WERI-Rb-1 (cell line): ENCODE results near the gene TPRKB.
"Not testable (repeated sequence)": the region's sequence is repeated elsewhere in the genome, so short reads cannot be mapped to it uniquely, and the experiment has no call there.

Experiments
- DNase-seq: peaks from one replicate; pipeline ENCODE4 v3.0.0-alpha.2; 2020
- H3K27ac ChIP-seq: fragments of 250-450 bp; sonication (Bioruptor Pico); 2 replicates; pipeline ENCODE4 v1.5.1; 2020; ENCODE audit warnings: mild to moderate bottlenecking, moderate library complexity
- H3K27me3 ChIP-seq: fragments of 250-450 bp; sonication (Bioruptor Pico); 2 replicates; pipeline ENCODE4 v1.5.1; 2021; ENCODE audit warnings: mild to moderate bottlenecking, low read depth, moderate library complexity; ENCODE audit not compliant: insufficient read depth, severe bottlenecking
- H3K36me3 ChIP-seq: fragments of 250-450 bp; sonication (Bioruptor Pico); 2 replicates; pipeline ENCODE4 v1.5.1; 2020; ENCODE audit warnings: mild to moderate bottlenecking, moderate library complexity
- H3K4me3 ChIP-seq: 2 replicates; pipeline ENCODE4 v1.5.1; 2011; ENCODE audit warnings: low read depth, mild to moderate bottlenecking, control low read depth, low read length
- H3K9me3 ChIP-seq: fragments of 250-450 bp; sonication (Bioruptor Pico); 2 replicates; pipeline ENCODE4 v1.5.1; 2021; ENCODE audit warnings: mild to moderate bottlenecking, moderate library complexity; ENCODE audit not compliant: severe bottlenecking
- TF ChIP-seq, protein P1 (sequence below): IDR thresholded peaks from 2 replicates; pipeline ENCODE4 v1.5.1; 2011; ENCODE audit warnings: low read depth, mild to moderate bottlenecking, control low read depth, inconsistent platforms, low read length

TPRKB gene

DNA sequence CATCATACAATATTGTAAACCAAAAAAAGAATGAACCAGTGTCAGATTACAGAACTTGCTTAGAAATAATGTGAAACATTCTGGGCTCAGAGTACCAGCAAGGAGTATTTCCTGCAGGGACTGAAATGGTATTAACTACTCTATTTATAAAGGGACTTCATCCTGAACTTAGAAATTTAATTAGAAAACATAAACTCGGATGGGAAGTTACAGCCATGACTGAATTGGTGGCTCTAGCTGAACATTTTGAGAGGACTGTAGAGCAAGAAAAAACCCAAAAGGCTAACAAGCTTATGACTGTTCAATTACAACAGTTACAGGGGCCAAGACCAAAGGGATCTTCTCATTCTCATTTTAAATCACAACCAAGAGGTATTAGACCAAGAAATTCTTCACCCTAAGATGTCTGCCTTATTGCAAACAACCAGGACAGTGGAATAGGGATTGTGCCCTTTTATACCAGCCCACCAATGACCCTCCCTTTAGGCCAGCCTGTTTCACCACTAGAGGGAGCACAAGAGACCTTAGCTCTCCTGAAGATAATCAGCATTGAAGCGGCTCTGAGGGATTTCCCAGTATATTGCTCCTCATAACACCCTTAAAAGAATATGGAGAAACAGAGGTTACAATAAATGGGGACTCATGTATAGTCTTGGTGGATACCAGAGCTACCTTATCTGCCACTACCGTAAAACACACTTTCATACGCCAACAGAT, 46.6 kb downstream of the TPRKB start:
- H3K27me3 ChIP-seq, H3K4me3 ChIP-seq, H3K27ac ChIP-seq, H3K9me3 ChIP-seq, H3K36me3 ChIP-seq: not testable (repeated sequence)
- DNase-seq, result peak; percentile 69
- TF ChIP-seq, protein P1, sequence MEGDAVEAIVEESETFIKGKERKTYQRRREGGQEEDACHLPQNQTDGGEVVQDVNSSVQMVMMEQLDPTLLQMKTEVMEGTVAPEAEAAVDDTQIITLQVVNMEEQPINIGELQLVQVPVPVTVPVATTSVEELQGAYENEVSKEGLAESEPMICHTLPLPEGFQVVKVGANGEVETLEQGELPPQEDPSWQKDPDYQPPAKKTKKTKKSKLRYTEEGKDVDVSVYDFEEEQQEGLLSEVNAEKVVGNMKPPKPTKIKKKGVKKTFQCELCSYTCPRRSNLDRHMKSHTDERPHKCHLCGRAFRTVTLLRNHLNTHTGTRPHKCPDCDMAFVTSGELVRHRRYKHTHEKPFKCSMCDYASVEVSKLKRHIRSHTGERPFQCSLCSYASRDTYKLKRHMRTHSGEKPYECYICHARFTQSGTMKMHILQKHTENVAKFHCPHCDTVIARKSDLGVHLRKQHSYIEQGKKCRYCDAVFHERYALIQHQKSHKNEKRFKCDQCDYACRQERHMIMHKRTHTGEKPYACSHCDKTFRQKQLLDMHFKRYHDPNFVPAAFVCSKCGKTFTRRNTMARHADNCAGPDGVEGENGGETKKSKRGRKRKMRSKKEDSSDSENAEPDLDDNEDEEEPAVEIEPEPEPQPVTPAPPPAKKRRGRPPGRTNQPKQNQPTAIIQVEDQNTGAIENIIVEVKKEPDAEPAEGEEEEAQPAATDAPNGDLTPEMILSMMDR, result peak; percentile 61

DNA sequence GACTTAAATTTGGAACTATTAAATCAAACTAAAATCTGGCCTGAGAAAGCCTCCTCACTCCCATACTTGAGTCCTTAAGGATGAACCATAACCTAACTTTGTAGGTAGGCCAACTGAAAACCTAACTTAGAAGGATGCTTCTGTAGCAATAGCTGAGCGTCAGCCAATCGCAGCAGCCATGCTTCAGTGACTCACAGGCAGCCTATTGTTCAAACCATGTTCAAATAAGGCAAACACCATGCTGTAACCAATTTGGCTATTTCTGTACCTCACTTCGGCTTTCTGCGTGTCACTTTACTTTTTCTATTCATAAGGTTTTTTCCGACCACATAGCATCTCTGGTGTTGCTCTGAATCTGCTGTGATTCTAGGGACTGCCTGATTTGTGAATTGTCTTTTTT, 48.7 kb downstream of the TPRKB start:
- H3K27ac ChIP-seq, DNase-seq, H3K27me3 ChIP-seq, H3K4me3 ChIP-seq, H3K9me3 ChIP-seq, H3K36me3 ChIP-seq: not testable (repeated sequence)

DNA sequence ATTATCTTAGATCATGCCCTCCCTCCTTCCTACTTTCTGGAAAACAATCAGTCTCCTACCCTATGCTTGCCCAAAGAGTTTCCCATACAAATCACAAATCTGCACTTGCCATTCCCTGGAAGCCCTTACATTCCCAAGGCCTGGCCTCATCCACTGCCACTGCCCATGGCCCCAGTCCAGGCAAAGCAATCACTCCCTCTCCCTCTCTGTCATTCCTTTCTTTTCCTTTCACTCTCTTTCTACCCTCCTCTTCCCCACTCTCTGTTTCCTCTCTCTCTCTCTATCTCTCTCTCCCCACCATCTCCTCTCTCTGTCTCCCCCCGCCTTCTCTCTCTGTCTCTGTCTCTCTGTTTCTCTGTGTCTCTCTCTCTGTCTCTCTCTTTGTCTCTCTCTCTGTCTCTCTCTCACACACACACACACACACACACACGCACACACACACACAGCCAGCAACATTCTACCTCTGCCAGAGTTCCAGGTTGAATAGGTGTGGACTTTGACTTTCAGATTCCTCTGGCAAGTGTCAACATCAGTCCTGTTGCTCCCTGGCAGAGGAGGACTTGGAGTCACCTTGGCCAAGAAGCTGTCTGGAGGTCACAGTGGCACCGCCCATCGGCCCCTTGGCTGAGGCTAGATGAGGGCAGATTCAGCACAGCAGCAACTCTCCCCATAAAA, 51.2 kb downstream of the TPRKB start:
- Histone ChIP-seq H3K9me3 (no peaks in the 10 kb centered on the region), H3K4me3 (no peak overlapping the region), H3K36me3 (no peaks in the 10 kb centered on the region), H3K27me3 (no peaks in the 10 kb centered on the region), H3K27ac (no peak overlapping the region)
- DNase-seq, result no peak
- TF ChIP-seq, protein P1, result no peak

DNA sequence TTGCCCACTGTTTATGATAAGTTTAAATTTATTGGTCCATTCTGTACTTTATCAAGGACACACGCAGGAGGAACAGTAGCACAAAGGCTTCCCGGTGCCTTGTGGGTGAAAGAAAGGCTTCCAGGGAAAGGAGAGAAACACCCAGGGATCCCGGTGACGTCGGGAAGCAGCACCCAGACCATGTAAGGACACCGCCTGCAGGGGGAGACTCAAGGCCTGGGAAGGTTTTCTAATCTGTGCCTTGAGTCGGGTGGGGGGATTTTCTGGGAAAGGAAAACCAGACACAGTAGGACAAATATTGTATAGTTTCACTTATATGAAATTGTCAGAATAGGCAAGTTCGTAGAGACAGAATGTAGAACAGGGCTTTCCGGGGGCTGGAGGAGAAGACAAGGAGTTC, 52.2 kb downstream of the TPRKB start:
- DNase-seq, result peak; percentile 62
- not testable (repeated sequence) for H3K27ac ChIP-seq, H3K27me3 ChIP-seq, H3K9me3 ChIP-seq, H3K4me3 ChIP-seq, H3K36me3 ChIP-seq

DNA sequence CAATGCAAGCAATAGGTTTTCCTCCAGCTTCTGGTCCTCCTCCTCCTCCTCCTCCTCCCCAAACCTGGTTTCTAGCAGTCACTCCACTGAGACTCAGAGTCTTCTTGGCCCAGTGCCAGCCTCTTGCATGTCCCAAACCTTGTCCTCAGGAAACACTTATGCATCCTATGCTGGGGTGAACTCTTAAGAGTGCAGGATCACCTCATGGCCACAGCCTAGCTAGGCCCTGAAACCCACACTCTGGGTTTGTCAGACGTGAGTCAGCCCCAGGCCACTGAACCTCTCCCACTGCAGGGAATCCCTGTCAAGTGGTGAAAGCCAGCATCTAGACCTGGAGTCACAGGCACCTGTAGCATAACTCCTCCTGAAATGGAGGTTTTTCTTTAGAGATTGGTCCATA, 52.8 kb downstream of the TPRKB start:
- DNase-seq, H3K27me3 ChIP-seq, H3K4me3 ChIP-seq, H3K9me3 ChIP-seq, H3K27ac ChIP-seq, H3K36me3 ChIP-seq: not testable (repeated sequence)

DNA sequence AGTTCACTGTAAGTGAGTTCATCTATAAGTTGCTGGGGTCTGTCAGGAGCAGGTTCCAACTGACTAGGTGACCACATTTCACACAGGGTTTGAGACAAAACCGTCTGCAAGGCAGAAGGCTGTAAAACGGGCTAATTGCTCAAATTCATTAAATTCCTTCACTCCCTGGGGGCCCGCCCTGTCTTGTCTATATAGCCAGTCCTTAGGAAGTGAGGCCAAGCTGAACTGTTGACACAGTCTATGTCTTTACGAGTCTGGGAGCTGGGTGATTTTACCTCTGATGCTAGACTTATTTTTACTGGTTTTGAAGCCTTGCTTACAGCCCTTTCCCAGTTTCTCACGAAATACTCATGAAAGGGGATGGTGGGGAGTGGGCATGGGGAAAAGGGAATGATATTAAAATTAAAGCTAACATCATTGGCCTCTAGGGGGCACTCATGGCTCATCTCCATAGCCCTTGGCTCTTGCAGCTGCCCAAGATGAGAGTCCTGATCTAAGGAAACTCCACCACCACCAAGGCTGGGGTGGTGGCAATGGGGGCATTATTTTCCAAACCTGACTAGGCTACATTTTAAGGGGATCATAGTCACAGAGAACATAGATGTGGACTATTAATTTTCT, 57.1 kb downstream of the TPRKB start:
- H3K36me3 ChIP-seq, H3K4me3 ChIP-seq, H3K9me3 ChIP-seq, H3K27ac ChIP-seq, H3K27me3 ChIP-seq: not testable (repeated sequence)
- TF ChIP-seq, protein P1, result peak; percentile 67
- DNase-seq, result peak; percentile 51
